ENCODE data around the gene SPTLC1. TPM values are rescaled to one million over a fixed set of nuclear protein-coding genes. Genes with fewer than 3 reads are reported as not detected.

SPTLC1 gene
- total and polyA plus RNA-seq, 2 of the 8 experiments (the other 6 are each of a cell fraction or from before 2014, with no cell fraction given) = 34.2 to 62.1 TPM

- Histone ChIP-seq H3K4ac (replicated peaks; ENCODE audit: insufficient read length, low read depth, low read length) (no peak overlapping the region), H2BK20ac (ENCODE audit: low read length) (no peak overlapping the region), H3K23me2 (ENCODE audit: low read depth, low read length) (no peaks in the 10 kb centered on the region), H3K79me2 (ENCODE audit: control insufficient read depth in 1 of 2, insufficient read depth in 2 of 2, low read length in 2 of 2) (no peaks in the 10 kb centered on the region), H2AK5ac (ENCODE audit: low read depth, low read length) (no peak overlapping the region), H3K14ac (ENCODE audit: insufficient read length) (no peak overlapping the region), H3K27me3 (replicated peaks in 1 of 4; ENCODE audit: control insufficient read depth in 3 of 4, extremely low read depth in 1 of 4, insufficient read depth in 3 of 4, low read length in 3 of 4) (no peaks in the 10 kb centered on the region), H3K36me3 (ENCODE audit: control insufficient read depth in 2 of 4, insufficient read depth in 4 of 4, low read length in 3 of 4) (peaks cover 5 to 42% (median 20%) of the 10 kb centered on the region in 4 experiments; a peak in 5 of 8 replicates), H3K9me3 (ENCODE audit: insufficient read depth in 2 of 2, low read depth in 1 of 2, low read length in 1 of 2) (no peaks in the 10 kb centered on the region), H3K79me1 (ENCODE audit: low read depth, low read length) (no peaks in the 10 kb centered on the region), H2BK5ac (ENCODE audit: low read depth, low read length) (no peak overlapping the region), H4K91ac (replicated peaks; ENCODE audit: insufficient read length, low read length) (no peak overlapping the region), H3K9ac (replicated peaks in 1 of 4; ENCODE audit: extremely low read depth in 1 of 4, low read depth in 3 of 4, low read length in 3 of 4) (no peak overlapping the region), H4K5ac (ENCODE audit: insufficient read length, low read depth, low read length) (no peak overlapping the region), H3K18ac (ENCODE audit: extremely low read depth, low read length) (no peak overlapping the region), H3K4me1 (replicated peaks in 1 of 4; ENCODE audit: control insufficient read depth in 3 of 4, insufficient read depth in 4 of 4, low read length in 3 of 4) (no peaks in the 10 kb centered on the region), H2AFZ (ENCODE audit: low read length) (no peak overlapping the region), H2BK15ac (ENCODE audit: low read length) (no peak overlapping the region), H2BK120ac (replicated peaks; ENCODE audit: low read depth, low read length) (no peak overlapping the region), H3K27ac (ENCODE audit: low read depth, low read length) (no peak overlapping the region), H3K23ac (ENCODE audit: insufficient read length) (no peak overlapping the region), H3K4me2 (ENCODE audit: insufficient read depth in 1 of 2, low read depth in 2 of 2, low read length in 2 of 2) (no peak overlapping the region), H4K8ac (ENCODE audit: extremely low read depth, insufficient read depth, low read length) (no peak overlapping the region), H3K56ac (replicated peaks; ENCODE audit: insufficient read length, low read depth, low read length) (no peak overlapping the region), H4K20me1 (replicated peaks in 1 of 2; ENCODE audit: control insufficient read depth in 1 of 2, insufficient read depth in 2 of 2, low read length in 2 of 2) (peaks cover 0 to 5% of the 10 kb centered on the region in 2 experiments), H3K4me3 (ENCODE audit: extremely low read depth in 1 of 4, insufficient read depth in 2 of 4, low read depth in 3 of 4, low read length in 4 of 4) (no peak overlapping the region), H2BK12ac (ENCODE audit: low read depth, low read length) (no peak overlapping the region)
- CTCF ChIA-PET (ENCODE audit: partially characterized antibody) = interaction anchor here (1.1 to 1.5 kb wide), 3 partner anchors 16 to 278 kb away, joined by 3 read pairs; no protein-coding TSS in a partner anchor
- DNase-seq (ENCODE audit: low read depth in 1 of 2, low spot score in 2 of 2) = no peak
- POLR2A ChIA-PET (ENCODE audit: partially characterized antibody) = no interaction called here
- 92% methylated on average over 5 of the region's 5 CpGs; no CpG with 5 or more reads in 1 of the 2 experiments for WGBS, 2 experiments (ENCODE audit: extremely low coverage in 1 of 2, insufficient coverage in 1 of 2, insufficient read length in 1 of 2, insufficient replicate concordance in 2 of 2, low coverage in 1 of 2, low lambda C conversion rate in 2 of 2, missing lambda C conversion rate in 1 of 2)
- no peak for FAIRE-seq
- TF ChIP-seq HDAC6 (IDR thresholded peaks at IDR 0.05; ENCODE audit: low read depth, low read length) = no peak
- no peak for TF ChIP-seq RAD21 (IDR thresholded peaks at IDR 0.05 in 1 of 2, conservative IDR thresholded peaks at IDR 0.05 in 1 of 2; ENCODE audit: low read depth in 2 of 2, low read length in 2 of 2)
- no peak for TF ChIP-seq MAFK (IDR thresholded peaks at IDR 0.05; ENCODE audit: low read depth, low read length)
- TF ChIP-seq YY1 (IDR thresholded peaks at IDR 0.05; ENCODE audit: low read depth, low read length) = no peak
- no peak for TF ChIP-seq CEBPB (IDR thresholded peaks at IDR 0.05; ENCODE audit: low read depth, low read length)
- TF ChIP-seq CBX8 (IDR thresholded peaks at IDR 0.05; ENCODE audit: borderline replicate concordance, low read depth, low read length) = no peak
- no peak for TF ChIP-seq TEAD4 (IDR thresholded peaks at IDR 0.05; ENCODE audit: low read depth, low read length)
- no peak for TF ChIP-seq E2F6 (IDR thresholded peaks at IDR 0.05)
- no peak for TF ChIP-seq EGR1 (IDR thresholded peaks at IDR 0.05; ENCODE audit: borderline replicate concordance, low read depth, low read length)
- TF ChIP-seq TAF7 (optimal IDR thresholded peaks at IDR 0.05; ENCODE audit: borderline replicate concordance, low read depth, low read length) = no peak
These were observed 78.8 kb downstream of the SPTLC1 start for GRCh38 chr9:92036411-92036746.
